CD4-positive, alpha-beta T cell treated with Interleukin-6 at 100 ng/mL for 8 hours (primary cell): ENCODE data around the gene RNF41.

ENCODE experiments used
- DNase-seq: peaks from one replicate; pipeline ENCODE4 v3.0.0-alpha.2; 2020; ENCODE audit warnings: mixed read lengths, low spot score

RNF41 gene

GRCh38 chr12:56243731-56244181, 22.0 kb upstream of the RNF41 start:
- DNase-seq = no peak

DNA sequence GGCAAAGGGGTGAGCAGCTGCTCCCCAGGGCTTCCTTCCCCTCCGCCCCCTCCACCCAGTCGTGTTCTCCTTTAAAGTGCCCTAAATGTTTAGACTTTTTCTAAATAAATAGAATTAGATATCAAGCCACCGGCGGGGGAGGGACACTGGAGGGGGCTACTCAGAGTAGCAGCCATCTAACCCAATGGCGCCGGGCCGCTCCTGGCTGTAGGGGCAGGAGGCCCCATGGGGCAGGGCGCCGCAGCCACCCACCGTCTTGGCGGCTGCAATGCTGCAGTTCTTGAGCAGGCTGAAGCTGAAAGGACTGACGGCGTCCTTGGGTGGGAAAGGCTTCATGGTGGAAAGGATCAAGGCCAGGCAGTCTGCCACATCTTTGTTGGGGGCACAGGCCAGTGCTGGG, 21.3 kb upstream of the RNF41 start:
- DNase-seq = no peak

- DNase-seq = no peak
These were observed 19.9 kb upstream of the RNF41 start for GRCh38 chr12:56241424-56242303.

DNA sequence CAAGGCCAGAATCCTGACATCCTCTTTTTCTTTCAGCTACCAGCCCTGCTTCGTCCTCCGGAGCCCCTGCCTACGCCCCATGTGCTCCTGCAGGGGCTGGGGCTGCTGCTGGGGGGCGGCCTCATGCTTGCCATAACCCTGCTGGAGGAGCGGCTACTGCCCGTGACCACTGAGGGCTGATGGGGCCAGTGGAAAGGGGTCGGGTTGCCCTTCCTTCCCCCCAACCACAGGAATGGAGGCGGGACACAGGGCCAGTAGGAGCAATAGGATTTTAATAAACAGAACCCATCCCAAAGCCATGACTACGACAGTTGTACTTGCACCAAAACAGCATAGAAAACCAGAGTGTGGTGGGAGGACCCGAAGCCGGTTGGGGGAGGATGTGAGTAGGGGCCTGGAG, 15.8 kb upstream of the RNF41 start:
- DNase-seq = no peak

GRCh38 chr12:56236985-56237384, 15.3 kb upstream of the RNF41 start:
- DNase-seq = no peak

DNA sequence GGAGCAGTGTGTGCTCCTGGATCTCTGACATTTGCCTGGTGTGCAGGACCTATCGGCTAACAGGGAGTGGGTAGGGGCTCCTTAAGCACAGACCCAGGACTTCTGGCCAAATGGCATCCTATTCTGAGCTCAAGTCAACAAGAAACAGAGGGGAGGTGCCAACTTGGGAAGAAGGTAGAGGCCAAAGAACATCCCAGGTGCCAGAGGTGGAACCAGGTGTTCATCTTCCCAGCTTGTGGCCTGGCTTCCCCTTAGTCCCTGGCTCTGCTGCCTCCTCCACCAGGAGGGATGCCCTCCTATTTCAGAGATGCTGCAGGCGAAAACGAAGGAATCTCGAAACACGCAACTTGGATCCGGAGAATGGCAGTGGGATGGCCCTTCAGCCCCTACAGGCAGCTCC, 14.4 kb upstream of the RNF41 start:
- DNase-seq = no peak

- DNase-seq = no peak
These were observed 13.2 kb upstream of the RNF41 start for GRCh38 chr12:56234746-56235436.

- DNase-seq = no peak
These were observed 9.5 kb upstream of the RNF41 start for GRCh38 chr12:56231184-56231582.

- DNase-seq = no peak
These were observed 8.9 kb upstream of the RNF41 start for GRCh38 chr12:56230432-56231183.

DNA sequence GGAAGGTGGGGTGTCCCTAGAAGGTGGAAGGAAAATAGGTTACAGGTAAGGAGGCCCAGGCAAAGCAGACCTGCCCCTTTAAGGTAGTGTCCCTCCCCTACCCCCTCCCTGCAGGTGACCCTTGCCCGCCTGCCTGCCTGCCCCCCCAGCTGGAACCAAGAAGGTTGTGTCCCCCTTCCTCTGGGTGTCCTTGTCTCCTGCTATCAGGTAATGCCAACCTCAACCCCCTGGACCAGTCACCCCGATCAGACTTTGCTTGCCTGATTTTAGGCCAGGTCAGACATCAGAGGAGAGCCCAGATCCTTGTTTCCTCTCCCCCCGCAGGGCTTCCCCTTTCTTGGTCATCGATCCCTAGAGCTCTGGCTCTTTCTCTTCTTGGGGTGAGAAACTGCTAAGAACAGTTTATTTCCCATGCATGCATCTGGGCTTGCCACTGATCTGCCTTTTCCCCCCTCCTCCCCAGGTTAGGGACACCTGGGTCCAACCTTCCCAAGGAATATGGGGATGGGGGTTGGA, 8.3 kb upstream of the RNF41 start, which contains the start of gene SLC39A5:
Gene SLC39A5 (plus strand): TSS at position 136 of the 516 bp plus-strand sequence. CDS start 1,224 bp downstream, outside the sequence.
- DNase-seq = no peak

DNA sequence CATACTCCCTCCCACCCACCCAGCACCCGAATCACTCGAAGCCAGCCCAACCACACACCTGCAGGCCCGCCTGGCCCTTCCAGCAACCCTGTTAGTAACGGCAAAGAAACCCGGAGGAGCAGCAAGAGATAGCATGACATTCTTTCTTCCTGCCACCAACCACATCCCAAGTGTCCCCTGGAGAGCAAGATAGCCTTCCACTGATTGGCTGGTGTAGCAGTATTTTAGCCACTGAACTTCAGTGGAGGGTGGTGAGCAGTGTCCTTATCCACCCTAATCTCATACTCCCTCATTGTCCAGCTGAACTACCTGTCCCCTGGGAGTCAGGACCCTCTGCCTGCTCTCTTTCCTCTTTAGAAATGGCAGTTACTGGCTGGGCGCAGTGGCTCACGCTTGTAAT, 7.4 kb upstream of the RNF41 start:
- no peak for DNase-seq

GRCh38 chr12:56224954-56225353, 3.2 kb upstream of the RNF41 start:
- no peak for DNase-seq

GRCh38 chr12:56224102-56224701, 2.5 kb upstream of the RNF41 start, which contains the start of gene NABP2:
NABP2 (plus strand) TSS chr12:56224342; CDS start chr12:56224857, 515 bp downstream.
- peak; percentile 94 for DNase-seq

- DNase-seq = no peak
These were observed 1.9 kb upstream of the RNF41 start for GRCh38 chr12:56223571-56224101.

- DNase-seq = no peak
These were observed 791 bp upstream of the RNF41 start for GRCh38 chr12:56222531-56222895.

DNA sequence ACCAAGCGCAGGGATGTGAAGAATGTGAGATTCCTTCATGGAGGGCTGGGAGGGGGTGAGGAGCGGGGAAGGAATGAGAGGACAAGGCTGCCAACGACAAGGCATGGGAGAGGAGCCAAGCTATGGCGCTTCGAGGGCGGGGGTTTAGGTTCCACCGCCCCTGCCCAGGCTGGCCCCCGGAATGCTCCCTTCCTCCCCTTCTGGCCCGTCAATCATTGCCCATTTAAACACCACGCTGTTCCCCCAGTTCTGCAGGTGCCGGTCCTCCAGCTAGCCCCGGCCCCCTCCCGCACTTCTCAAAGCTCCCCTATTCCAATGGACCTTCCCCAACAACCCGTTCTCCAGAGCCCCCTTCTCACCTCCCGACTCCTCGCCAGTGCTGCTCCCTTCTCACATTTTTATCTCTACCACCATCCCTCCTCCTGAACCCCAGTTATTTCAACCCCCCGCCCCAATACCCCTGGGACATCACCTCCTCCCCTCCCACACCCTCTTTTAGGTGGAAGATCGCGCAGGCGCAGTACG, 428 bp downstream of the RNF41 start:
- no peak for DNase-seq

GRCh38 chr12:56220611-56221231, 1.0 kb downstream of the RNF41 start:
- no peak for DNase-seq

DNA sequence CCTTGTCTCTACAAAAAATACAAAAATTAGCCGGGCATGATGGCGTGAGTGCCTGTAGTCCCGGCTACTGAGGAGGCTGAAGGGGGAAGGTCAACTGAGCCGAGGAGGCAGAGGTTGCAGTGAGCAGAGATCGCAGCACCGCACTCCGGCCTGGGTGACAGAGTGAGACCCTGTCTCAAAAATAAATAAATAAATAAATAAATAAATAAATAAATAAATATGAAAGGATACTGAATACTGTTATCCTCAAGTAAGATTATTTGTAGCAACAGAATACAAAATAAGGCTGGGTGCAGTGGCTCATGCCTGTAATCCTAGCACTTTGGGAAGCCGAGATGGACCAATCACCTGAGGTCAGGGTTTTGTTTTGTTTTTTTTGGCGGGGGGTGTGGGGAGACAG, 1.9 kb downstream of the RNF41 start:
- DNase-seq = no peak

GRCh38 chr12:56216461-56216860, 5.3 kb downstream of the RNF41 start:
- no peak for DNase-seq

GRCh38 chr12:56213878-56214277, 7.8 kb downstream of the RNF41 start:
- no peak for DNase-seq

DNA sequence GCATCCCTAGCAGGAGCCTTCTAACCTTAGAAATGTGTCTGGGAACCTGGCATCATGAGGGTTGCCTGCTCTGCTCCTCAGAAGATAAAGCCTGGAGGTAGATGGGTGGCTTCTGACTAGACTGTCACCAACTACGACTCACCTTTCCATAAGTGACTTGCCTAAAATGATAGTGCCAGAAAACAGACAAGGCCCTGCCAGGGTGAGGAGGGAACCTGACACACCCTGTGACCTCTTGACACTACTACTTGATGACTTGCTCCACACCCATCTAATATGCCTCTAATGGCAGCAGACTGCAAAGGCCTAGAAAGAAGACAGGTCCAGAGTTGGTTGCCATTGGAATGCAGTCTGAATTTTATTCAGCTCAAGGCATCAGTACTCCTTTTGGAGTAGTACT, 9.4 kb downstream of the RNF41 start:
- no peak for DNase-seq
